C4-2B (cell line): Measurements from ENCODE around the gene TGFBI.

Source experiments
- ZFX ChIP-seq: fragments of 450-650 bp; IDR thresholded peaks from 2 replicates; pipeline ENCODE4 v1.6.1; 2017
- TF ChIP-seq, protein P1 (sequence below): fragments of 450-650 bp; conservative IDR thresholded peaks from 2 replicates; pipeline ENCODE4 v1.5.1; 2017; ENCODE audit warnings: mild to moderate bottlenecking

GRCh38 chr5:136058039-136058971, 29.5 kb downstream of the TGFBI start:
- TF ChIP-seq, protein P1, sequence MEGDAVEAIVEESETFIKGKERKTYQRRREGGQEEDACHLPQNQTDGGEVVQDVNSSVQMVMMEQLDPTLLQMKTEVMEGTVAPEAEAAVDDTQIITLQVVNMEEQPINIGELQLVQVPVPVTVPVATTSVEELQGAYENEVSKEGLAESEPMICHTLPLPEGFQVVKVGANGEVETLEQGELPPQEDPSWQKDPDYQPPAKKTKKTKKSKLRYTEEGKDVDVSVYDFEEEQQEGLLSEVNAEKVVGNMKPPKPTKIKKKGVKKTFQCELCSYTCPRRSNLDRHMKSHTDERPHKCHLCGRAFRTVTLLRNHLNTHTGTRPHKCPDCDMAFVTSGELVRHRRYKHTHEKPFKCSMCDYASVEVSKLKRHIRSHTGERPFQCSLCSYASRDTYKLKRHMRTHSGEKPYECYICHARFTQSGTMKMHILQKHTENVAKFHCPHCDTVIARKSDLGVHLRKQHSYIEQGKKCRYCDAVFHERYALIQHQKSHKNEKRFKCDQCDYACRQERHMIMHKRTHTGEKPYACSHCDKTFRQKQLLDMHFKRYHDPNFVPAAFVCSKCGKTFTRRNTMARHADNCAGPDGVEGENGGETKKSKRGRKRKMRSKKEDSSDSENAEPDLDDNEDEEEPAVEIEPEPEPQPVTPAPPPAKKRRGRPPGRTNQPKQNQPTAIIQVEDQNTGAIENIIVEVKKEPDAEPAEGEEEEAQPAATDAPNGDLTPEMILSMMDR = no peak
- no peak for TF ChIP-seq ZFX
